ENCODE data around the gene ZNF101.
A peak's percentile ranks its signal among the peaks of the same experiment; 100 is the strongest.

ZNF101 gene

GRCh38 chr19:19668230-19669012 is at the start of gene ZNF101:
TSS of gene ZNF101 (plus strand) at chr19:19668839. CDS start at chr19:19668964, 125 bp downstream.
- ChIA-PET POLR2A (ENCODE audit: low non-redundant PET) (interaction anchor here (1.0 kb wide), 1 partner anchor 197 kb away, joined by 3 read pairs; the partner anchor contains the start of gene ZNF253), CTCF (interaction anchor here (0.6 kb wide), 1 partner anchor 243 kb away, joined by 3 read pairs; no protein-coding TSS in a partner anchor)
- DNase-seq (ENCODE audit: low spot score), result peak; percentile 96
- H3K27ac ChIP-seq, result peak within 1 kb of the TSS; percentile 91
- no peak for TF ChIP-seq CTCF (conservative IDR thresholded peaks at IDR 0.05; ENCODE audit: low read depth)

GRCh38 chr19:19619181-19619848 is 49.3 kb upstream of the ZNF101 start:
- no peak for DNase-seq (ENCODE audit: low spot score)

GRCh38 chr19:19619849-19620210 is 48.8 kb upstream of the ZNF101 start:
- no peak for TF ChIP-seq CTCF (conservative IDR thresholded peaks at IDR 0.05; ENCODE audit: low read depth)
- POLR2A ChIA-PET (ENCODE audit: low non-redundant PET), result no interaction called here
- CTCF ChIA-PET, result interaction anchor here (0.9 kb wide), 1 partner anchor 32 kb away, joined by 3 read pairs; no protein-coding TSS in a partner anchor
- no peak overlapping the region for H3K27ac ChIP-seq
- DNase-seq (ENCODE audit: low spot score), result no peak

More at GRCh38 chr19:19619181-19619848, 49.3 kb upstream of the ZNF101 start:
- TF ChIP-seq CTCF (conservative IDR thresholded peaks at IDR 0.05; ENCODE audit: low read depth), result no peak
- ChIA-PET CTCF (interaction anchor here (0.7 to 0.9 kb wide), 2 partner anchors 32 to 66 kb away, joined by 3 read pairs; no protein-coding TSS in a partner anchor), POLR2A (ENCODE audit: low non-redundant PET) (interaction anchor here (0.6 kb wide), 1 partner anchor 10 kb away, joined by 6 read pairs; no protein-coding TSS in a partner anchor)
- peak overlapping the region; percentile 53 for H3K27ac ChIP-seq

GRCh38 chr19:19623383-19623782 is 45.3 kb upstream of the ZNF101 start:
- H3K27ac ChIP-seq, result peak overlapping the region; percentile 37
- POLR2A ChIA-PET (ENCODE audit: low non-redundant PET), result interaction anchor here (0.7 to 1.0 kb wide), 2 partner anchors 85 to 118 kb away, joined by 3 read pairs; no protein-coding TSS in a partner anchor
- CTCF ChIA-PET, result interaction anchor here (0.8 kb wide), 1 partner anchor 21 kb away, joined by 6 read pairs; no protein-coding TSS in a partner anchor
- no peak for DNase-seq (ENCODE audit: low spot score)
- TF ChIP-seq CTCF (conservative IDR thresholded peaks at IDR 0.05; ENCODE audit: low read depth), result no peak

- DNase-seq (ENCODE audit: low spot score), result no peak
- TF ChIP-seq CTCF (conservative IDR thresholded peaks at IDR 0.05; ENCODE audit: low read depth), result no peak
- H3K27ac ChIP-seq, result peak overlapping the region; percentile 37
- ChIA-PET CTCF (no interaction called here), POLR2A (ENCODE audit: low non-redundant PET) (interaction anchor here (1.0 kb wide), 1 partner anchor 85 kb away, joined by 3 read pairs; no protein-coding TSS in a partner anchor)
Measured at GRCh38 chr19:19624032-19624570, 44.5 kb upstream of the ZNF101 start.
